ENCODE results near the gene CDK16. TPM values are rescaled to one million over a fixed set of nuclear protein-coding genes. Genes with fewer than 3 reads are reported as not detected.
A peak's percentile ranks its signal among the peaks of the same experiment; 100 is the strongest.

CDK16 gene
- total RNA-seq, 5 donors from 2014 or later (not counting 1 experiment from before 2014, with no cell fraction given) = 54.7 to 139 (median 60.4) TPM

GRCh38 chrX:47190445-47191269, 27.8 kb upstream of the CDK16 start:
- ChIA-PET CTCF (interaction anchor here in 1 of 2 donors (0.6 to 3.0 kb wide), 4 partner anchors 27 to 333 kb away, joined by 4 to 14 read pairs (median 4); partner anchors contain the start of genes NDUFB11 and RBM10), POLR2A (interaction anchor here (0.6 to 1.7 kb wide), 4 partner anchors 9 to 191 kb away, joined by 3 to 8 read pairs (median 3); partner anchors contain the start of genes CDK16 (in 1 of the 2) and USP11 (in 1 of the 2))
- peak overlapping the region; percentile 79 for H3K27ac ChIP-seq (ENCODE audit: low read length)
- no peaks in the 10 kb centered on the region for H3K27me3 ChIP-seq (replicated peaks in 1 of 2; ENCODE audit: control insufficient read depth in 2 of 2, extremely low read depth in 1 of 2, insufficient read depth in 2 of 2, low read length in 1 of 2)
- WGBS (ENCODE audit: insufficient coverage) = 0% methylated on average over 19 of the region's 40 CpGs
- ATAC-seq (replicated peaks in 1 of 4) = peak; percentile 71 to 79 (median 76)
- Mint-ChIP-seq H3K27me3 (peaks cover 0 to 3% of the 10 kb centered on the region in 2 donors), H3K4me3 (peak overlapping the region; percentile 85 to 92 (median 91)), H3K4me1 (peaks cover 33 to 40% (median 37%) of the 10 kb centered on the region in 3 donors), H3K36me3 (peaks cover 3% of the 10 kb centered on the region), H3K27ac (peak overlapping the region; percentile 92 to 94), H3K9me3 (no peaks in the 10 kb centered on the region)
- peak overlapping the region; percentile 60 to 79 for H3K4me3 ChIP-seq (ENCODE audit: control insufficient read depth in 1 of 2, extremely low read depth in 1 of 2, low read length in 1 of 2)
- H3K36me3 ChIP-seq (ENCODE audit: control insufficient read depth in 2 of 2, extremely low read depth in 1 of 2, insufficient read depth in 1 of 2, low read length in 1 of 2) = peaks cover 3 to 8% of the 10 kb centered on the region in 2 donors
- no peaks in the 10 kb centered on the region for H3K9me3 ChIP-seq
- H3K4me1 ChIP-seq (ENCODE audit: control insufficient read depth in 1 of 2, extremely low read depth in 1 of 2, insufficient read depth in 2 of 2, low read length in 2 of 2) = peaks cover 17 to 34% of the 10 kb centered on the region in 2 experiments
- DNase-seq = peak; percentile 48 to 89 (median 74)

- Mint-ChIP-seq H3K4me1 (peaks cover 40 to 47% (median 44%) of the 10 kb centered on the region in 3 donors), H3K9me3 (no peaks in the 10 kb centered on the region), H3K27me3 (peaks cover 0 to 3% of the 10 kb centered on the region in 2 donors), H3K4me3 (peak overlapping the region; percentile 85 to 92 (median 91)), H3K27ac (peak overlapping the region; percentile 92 to 94), H3K36me3 (no peaks in the 10 kb centered on the region)
- H3K9me3 ChIP-seq = no peaks in the 10 kb centered on the region
- 0% methylated on average over 7 of the region's 26 CpGs for WGBS (ENCODE audit: insufficient coverage)
- H3K4me1 ChIP-seq (ENCODE audit: control insufficient read depth in 1 of 2, extremely low read depth in 1 of 2, insufficient read depth in 2 of 2, low read length in 2 of 2) = peaks cover 22 to 41% of the 10 kb centered on the region in 2 experiments
- ATAC-seq (replicated peaks in 1 of 4) = peak in 2 of 4 experiments; percentile 5 to 17
- CTCF ChIA-PET = interaction anchor here (0.6 to 3.0 kb wide), 4 partner anchors 46 to 194 kb away, joined by 3 to 14 read pairs (median 6); partner anchors contain the start of genes NDUFB11 (in 1 of the 2) and RBM10 (in 1 of the 2)
- H3K27me3 ChIP-seq (replicated peaks in 1 of 2; ENCODE audit: control insufficient read depth in 2 of 2, extremely low read depth in 1 of 2, insufficient read depth in 2 of 2, low read length in 1 of 2) = no peaks in the 10 kb centered on the region
- H3K4me3 ChIP-seq (ENCODE audit: control insufficient read depth in 1 of 2, extremely low read depth in 1 of 2, low read length in 1 of 2) = peak overlapping the region; percentile 60 to 79
- peaks cover 0 to 8% of the 10 kb centered on the region in 2 donors for H3K36me3 ChIP-seq (ENCODE audit: control insufficient read depth in 2 of 2, extremely low read depth in 1 of 2, insufficient read depth in 1 of 2, low read length in 1 of 2)
- H3K27ac ChIP-seq (ENCODE audit: low read length) = peak overlapping the region; percentile 79
- POLR2A ChIA-PET = interaction anchor here in 1 of 2 donors (0.6 to 1.7 kb wide), 3 partner anchors 27 to 121 kb away, joined by 3 to 8 read pairs (median 3); partner anchors contain the start of genes CDK16 and USP11
- peak in 33 of 35 experiments; percentile 10 to 69 (median 37) for DNase-seq
These were observed 27.1 kb upstream of the CDK16 start for GRCh38 chrX:47191331-47191730.

- Histone ChIP-seq H3K36me3 (ENCODE audit: control insufficient read depth in 2 of 2, extremely low read depth in 1 of 2, insufficient read depth in 1 of 2, low read length in 1 of 2) (peaks cover 2 to 5% of the 10 kb centered on the region in 2 donors), H3K4me3 (ENCODE audit: control insufficient read depth in 1 of 2, extremely low read depth in 1 of 2, low read length in 1 of 2) (peak overlapping the region; percentile 60 to 79), H3K9me3 (no peaks in the 10 kb centered on the region), H3K27me3 (replicated peaks in 1 of 2; ENCODE audit: control insufficient read depth in 2 of 2, extremely low read depth in 1 of 2, insufficient read depth in 2 of 2, low read length in 1 of 2) (no peaks in the 10 kb centered on the region), H3K4me1 (ENCODE audit: control insufficient read depth in 1 of 2, extremely low read depth in 1 of 2, insufficient read depth in 2 of 2, low read length in 2 of 2) (peaks cover 28 to 47% of the 10 kb centered on the region in 2 experiments), H3K27ac (ENCODE audit: low read length) (peak overlapping the region; percentile 79)
- Mint-ChIP-seq H3K36me3 (no peaks in the 10 kb centered on the region), H3K4me1 (peaks cover 45 to 53% (median 49%) of the 10 kb centered on the region in 3 donors), H3K9me3 (no peaks in the 10 kb centered on the region), H3K27ac (peak overlapping the region in 1 of 2 donors; percentile 94), H3K27me3 (no peaks in the 10 kb centered on the region), H3K4me3 (peak overlapping the region; percentile 85 to 92 (median 91))
- DNase-seq = no peak
- ChIA-PET POLR2A (interaction anchor here in 1 of 2 donors (0.6 kb wide), 1 partner anchor 120 kb away, joined by 3 read pairs; no protein-coding TSS in a partner anchor), CTCF (interaction anchor here (0.6 to 3.0 kb wide), 3 partner anchors 190 to 193 kb away, joined by 3 to 14 read pairs (median 7); no protein-coding TSS in a partner anchor)
- ATAC-seq (replicated peaks in 1 of 4) = no peak
- no CpG with 5 or more reads among the region's 16 CpGs for WGBS (ENCODE audit: insufficient coverage)
These were observed 26.6 kb upstream of the CDK16 start for GRCh38 chrX:47191806-47192401.

GRCh38 chrX:47193475-47194193, 24.8 kb upstream of the CDK16 start, which contains the start of gene UBA1:
UBA1 (plus strand) TSS chrX:47193829; CDS start chrX:47198803, 4,974 bp downstream.
- no peaks in the 10 kb centered on the region for H3K27me3 ChIP-seq (replicated peaks in 1 of 2; ENCODE audit: control insufficient read depth in 2 of 2, extremely low read depth in 1 of 2, insufficient read depth in 2 of 2, low read length in 1 of 2)
- Mint-ChIP-seq H3K4me3 (peak within 1 kb of the TSS; percentile 91 to 99 (median 96)), H3K9me3 (no peaks in the 10 kb centered on the region), H3K4me1 (peaks cover 60 to 70% (median 67%) of the 10 kb centered on the region in 3 donors), H3K27me3 (no peaks in the 10 kb centered on the region), H3K27ac (peak within 1 kb of the TSS; percentile 98), H3K36me3 (no peaks in the 10 kb centered on the region)
- ATAC-seq (replicated peaks in 1 of 4) (peak; percentile 78 to 85 (median 81)), DNase-seq (peak; percentile 86 to 99 (median 91))
- POLR2A ChIA-PET = interaction anchor here in 1 of 2 donors (0.6 kb wide), 2 partner anchors 178 to 870 kb away, joined by 5 to 9 read pairs; no protein-coding TSS in a partner anchor
- CTCF ChIA-PET = interaction anchor here in 1 of 2 donors (0.8 kb wide), 1 partner anchor 190 kb away, joined by 4 read pairs; no protein-coding TSS in a partner anchor
- no peaks in the 10 kb centered on the region for H3K9me3 ChIP-seq
- H3K4me1 ChIP-seq (ENCODE audit: control insufficient read depth in 1 of 2, extremely low read depth in 1 of 2, insufficient read depth in 2 of 2, low read length in 2 of 2) = peaks cover 29 to 60% of the 10 kb centered on the region in 2 experiments
- H3K36me3 ChIP-seq (ENCODE audit: control insufficient read depth in 2 of 2, extremely low read depth in 1 of 2, insufficient read depth in 1 of 2, low read length in 1 of 2) = peaks cover 5 to 14% of the 10 kb centered on the region in 2 donors
- peak within 1 kb of the TSS; percentile 75 to 94 for H3K4me3 ChIP-seq (ENCODE audit: control insufficient read depth in 1 of 2, extremely low read depth in 1 of 2, low read length in 1 of 2)
- peak within 1 kb of the TSS; percentile 81 for H3K27ac ChIP-seq (ENCODE audit: low read length)
- WGBS (ENCODE audit: insufficient coverage) = 0% methylated on average over 9 of the region's 50 CpGs

GRCh38 chrX:47194194-47194787, 24.2 kb upstream of the CDK16 start:
- H3K36me3 ChIP-seq (ENCODE audit: control insufficient read depth in 2 of 2, extremely low read depth in 1 of 2, insufficient read depth in 1 of 2, low read length in 1 of 2) = peaks cover 5 to 21% of the 10 kb centered on the region in 2 donors
- Mint-ChIP-seq H3K9me3 (no peaks in the 10 kb centered on the region), H3K4me3 (peak overlapping the region; percentile 91 to 99 (median 96)), H3K4me1 (peaks cover 60 to 73% (median 69%) of the 10 kb centered on the region in 3 donors), H3K27me3 (no peaks in the 10 kb centered on the region), H3K36me3 (no peaks in the 10 kb centered on the region), H3K27ac (peak overlapping the region; percentile 98)
- H3K9me3 ChIP-seq = no peaks in the 10 kb centered on the region
- ATAC-seq (replicated peaks in 1 of 4) (peak in 2 of 4 experiments; percentile 0), DNase-seq (no peak)
- POLR2A ChIA-PET = interaction anchor here (0.5 to 0.6 kb wide), 3 partner anchors 178 to 1808 kb away, joined by 5 to 9 read pairs (median 6); partner anchors contain the start of gene GRIPAP1 (in 1 of the 2)
- H3K4me3 ChIP-seq (ENCODE audit: control insufficient read depth in 1 of 2, extremely low read depth in 1 of 2, low read length in 1 of 2) = peak overlapping the region; percentile 75 to 94
- H3K27ac ChIP-seq (ENCODE audit: low read length) = peak overlapping the region; percentile 81
- no peaks in the 10 kb centered on the region for H3K27me3 ChIP-seq (replicated peaks in 1 of 2; ENCODE audit: control insufficient read depth in 2 of 2, extremely low read depth in 1 of 2, insufficient read depth in 2 of 2, low read length in 1 of 2)
- peaks cover 29 to 60% of the 10 kb centered on the region in 2 experiments for H3K4me1 ChIP-seq (ENCODE audit: control insufficient read depth in 1 of 2, extremely low read depth in 1 of 2, insufficient read depth in 2 of 2, low read length in 2 of 2)
- 3% methylated on average over 8 of the region's 14 CpGs for WGBS (ENCODE audit: insufficient coverage)
- CTCF ChIA-PET = interaction anchor here in 1 of 2 donors (0.6 to 0.8 kb wide), 2 partner anchors 19 to 190 kb away, joined by 3 to 4 read pairs; no protein-coding TSS in a partner anchor

All from T-cell (primary cell).